Measurements from ENCODE around the gene DSC3.

GRCh38 chr18:31043709-31044108, 1.2 kb upstream of the DSC3 start:
- TF ChIP-seq CTCF (IDR thresholded peaks at IDR 0.05) (no peak), POLR2AphosphoS5 (IDR thresholded peaks at IDR 0.05) (no peak)
